SK-N-SH (cell line): ENCODE measurements around the gene KIF3B. TPM values are rescaled to one million over a fixed set of nuclear protein-coding genes. Genes with fewer than 3 reads are reported as not detected.

Experiments
- polyA plus RNA-seq, 3 experiments: library from polyadenylated mRNA; depleted of rRNA; stranded (reverse); fragments of >200 nt; gene quantifications; 2 replicates each; pipeline ENCODE4 v1.2.3, GENCODE V29; 2012

Gene KIF3B
- polyA plus RNA-seq, 1 of the 3 experiments (the other 2 are of a cell fraction): 18.6 TPM

Other genes starting within 250 kb of the KIF3B start
- not detected in 2 replicates for gene HCK, start 225.4 kb upstream of the KIF3B start, polyA plus RNA-seq (2012; rRNA removed)
- gene TM9SF4, start 167.9 kb upstream of the KIF3B start, polyA plus RNA-seq (2012; rRNA removed): 61.0 and 67.8 TPM in 2 replicates
- 4.0 and 4.3 TPM in 2 replicates for gene PLAGL2, start 69.9 kb upstream of the KIF3B start, polyA plus RNA-seq (2012; rRNA removed)
- gene POFUT1, start 69.8 kb upstream of the KIF3B start, polyA plus RNA-seq (2012; rRNA removed): 35.6 and 40.5 TPM in 2 replicates
- gene ASXL1, start 80.7 kb downstream of the KIF3B start, polyA plus RNA-seq (2012; rRNA removed): 36.6 and 44.7 TPM in 2 replicates